Sigmoid colon (tissue), 7 donors: ENCODE results near the gene CCDC66. TPM values are rescaled to one million over a fixed set of nuclear protein-coding genes. Genes with fewer than 3 reads are reported as not detected.

Experiments used
- DNase-seq: peaks from one replicate; pipeline ENCODE4 v3.0.0-alpha.2; 2019
- H3K27ac ChIP-seq, 4 donors: fragments of 200-600 bp; sonication (generic); one replicate each; pipeline ENCODE4 v1.5.1; 2016 to 2019; ENCODE audit warnings: mild to moderate bottlenecking in 1 of 4
- H3K27me3 ChIP-seq, 3 donors: fragments of 200-600 bp; sonication (generic); one replicate each; pipeline ENCODE4 v1.5.1; 2019; ENCODE audit warnings: mild to moderate bottlenecking in 1 of 3
- H3K36me3 ChIP-seq, 4 donors: fragments of 200-600 bp; sonication (generic); one replicate each; pipeline ENCODE4 v1.5.1; 2016 to 2019
- H3K4me1 ChIP-seq, 4 donors: fragments of 200-600 bp; sonication (generic); one replicate each; pipeline ENCODE4 v1.5.1; 2017 to 2019
- H3K4me3 ChIP-seq, 4 donors: fragments of 200-600 bp; sonication (generic); one replicate each; pipeline ENCODE4 v1.5.1; 2017 to 2019; ENCODE audit warnings: mild to moderate bottlenecking in 2 of 4, moderate library complexity in 1 of 4
- H3K9me3 ChIP-seq, 4 donors: fragments of 200-600 bp in 3 of 4; sonication (generic) in 3 of 4; one replicate each; pipeline versions ENCODE4 v1.5.1 to v1.6.1; 2013 to 2019
- EP300 ChIP-seq, 4 donors: sonication (generic); formaldehyde crosslinking; IDR thresholded peaks; one replicate each; pipeline ENCODE4 v1.6.1; 2017; ENCODE audit warnings: antibody characterized with exemption in 4 of 4
- POLR2A ChIP-seq, 2 donors: fragments of 450-650 bp; IDR thresholded peaks; one replicate each; pipeline ENCODE4 v1.6.1; 2016; ENCODE audit warnings: antibody characterized with exemption in 2 of 2, mild to moderate bottlenecking in 2 of 2, moderate library complexity in 2 of 2
- POLR2AphosphoS5 ChIP-seq, 4 donors: sonication (generic); formaldehyde crosslinking; IDR thresholded peaks; one replicate each; pipeline ENCODE4 v1.6.1; 2017; ENCODE audit warnings: antibody characterized with exemption in 4 of 4
- WGBS, 2 donors: extraction: QIAGEN DNeasy Blood & Tissue Kit; methylation state at CpG; one replicate each; pipeline ENCODE4 v1.1.7; 2013; 5-methylcytosine and 5-hydroxymethylcytosine counted together
- intact Hi-C: fragments of 100-400 bp; cut with DNase I; formaldehyde crosslinking; loops from one replicate; pipeline ENCODE4 v1.15.1; 2023
- polyA plus RNA-seq, 3 donors: library from polyadenylated mRNA; stranded (reverse); fragments of 200-250 nt; gene quantifications; one replicate each; pipeline ENCODE4 v1.2.3, GENCODE V29; 2013
- total RNA-seq, 4 donors: library from RNA; depleted of rRNA; stranded (reverse); fragments of >200 nt; gene quantifications; one replicate each; pipeline ENCODE4 v1.1.0, GENCODE V29; 2016
- TF ChIP-seq, protein P1 (sequence below), 4 experiments: fragments of 450-650 bp in 3 of 4; fragments of 200-600 bp in 1 of 4; IDR thresholded peaks; one replicate each; pipeline ENCODE4 v1.5.1; 2016 to 2019; ENCODE audit warnings: antibody characterized with exemption in 4 of 4, mild to moderate bottlenecking in 3 of 4, moderate library complexity in 2 of 4
- donor health status: healthy with polysubstance abuse.
- donor health status: Bipolar disorder and iron deficiency.
- donor health status: healthy.

The CCDC66 gene
- total RNA-seq (10 to 100 TPM; 27.7 to 86.1 (median 30.5) TPM), polyA plus RNA-seq (1 to 10 TPM; 4.2 to 7.9 (median 4.2) TPM)

DNA sequence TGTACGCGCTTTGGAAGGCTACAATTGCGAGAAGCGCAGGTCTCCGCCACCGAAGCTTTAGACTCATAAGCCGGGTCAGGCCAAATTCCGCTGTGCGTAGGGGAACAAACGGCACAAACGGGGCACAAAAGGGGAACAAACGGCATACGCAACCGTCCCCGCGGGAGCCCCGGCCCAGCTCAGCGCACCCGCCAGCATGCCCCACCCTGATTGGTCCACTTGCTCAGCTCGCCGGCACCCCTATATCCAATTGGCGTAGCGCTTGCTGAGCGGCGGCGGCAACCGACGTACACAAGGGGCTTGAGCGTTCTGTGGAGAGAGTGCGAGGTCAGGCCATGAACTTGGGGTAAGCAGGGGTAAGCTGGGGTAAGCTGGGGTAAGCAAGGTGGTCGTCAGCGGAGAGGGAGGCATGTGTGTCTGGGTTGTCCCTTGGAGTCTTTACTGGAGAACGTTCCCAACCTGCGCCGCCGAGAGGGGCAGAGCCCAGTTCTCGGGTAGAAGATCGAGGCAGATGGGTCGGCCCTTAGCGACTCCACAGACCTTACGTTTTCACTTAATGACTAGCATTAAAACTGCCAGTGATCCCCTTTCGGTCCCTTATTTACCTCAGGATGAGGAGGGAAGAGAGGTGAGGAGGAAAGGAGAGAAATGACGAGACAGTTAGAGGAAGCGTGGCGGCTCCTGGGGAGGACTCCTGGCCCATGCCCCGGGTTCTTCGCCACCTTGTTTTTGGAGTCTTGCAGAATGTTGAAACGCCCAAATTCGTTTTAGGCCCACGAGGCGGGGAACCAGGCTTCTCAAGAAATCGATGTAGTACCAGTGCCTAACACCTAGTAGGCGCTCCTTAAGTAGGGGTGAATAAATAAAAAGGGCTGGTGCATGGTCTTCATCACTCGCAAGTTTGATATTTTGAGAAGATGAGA, at the start of gene CCDC66:
Gene CCDC66, plus strand, starts transcription at position 268 of the 923 bp plus-strand sequence. Its CDS starts 68 bp downstream, at position 336.
- peak; percentile 97 for DNase-seq
- peak; percentile 91 to 97 (median 94) for TF ChIP-seq POLR2AphosphoS5 (IDR thresholded peaks at IDR 0.05)
- TF ChIP-seq EP300 (IDR thresholded peaks at IDR 0.05), result no peak
- TF ChIP-seq, protein P1, sequence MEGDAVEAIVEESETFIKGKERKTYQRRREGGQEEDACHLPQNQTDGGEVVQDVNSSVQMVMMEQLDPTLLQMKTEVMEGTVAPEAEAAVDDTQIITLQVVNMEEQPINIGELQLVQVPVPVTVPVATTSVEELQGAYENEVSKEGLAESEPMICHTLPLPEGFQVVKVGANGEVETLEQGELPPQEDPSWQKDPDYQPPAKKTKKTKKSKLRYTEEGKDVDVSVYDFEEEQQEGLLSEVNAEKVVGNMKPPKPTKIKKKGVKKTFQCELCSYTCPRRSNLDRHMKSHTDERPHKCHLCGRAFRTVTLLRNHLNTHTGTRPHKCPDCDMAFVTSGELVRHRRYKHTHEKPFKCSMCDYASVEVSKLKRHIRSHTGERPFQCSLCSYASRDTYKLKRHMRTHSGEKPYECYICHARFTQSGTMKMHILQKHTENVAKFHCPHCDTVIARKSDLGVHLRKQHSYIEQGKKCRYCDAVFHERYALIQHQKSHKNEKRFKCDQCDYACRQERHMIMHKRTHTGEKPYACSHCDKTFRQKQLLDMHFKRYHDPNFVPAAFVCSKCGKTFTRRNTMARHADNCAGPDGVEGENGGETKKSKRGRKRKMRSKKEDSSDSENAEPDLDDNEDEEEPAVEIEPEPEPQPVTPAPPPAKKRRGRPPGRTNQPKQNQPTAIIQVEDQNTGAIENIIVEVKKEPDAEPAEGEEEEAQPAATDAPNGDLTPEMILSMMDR (IDR thresholded peaks at IDR 0.05), result peak in 3 of 4 experiments; percentile 54 to 70 (median 61)
- peak; percentile 90 to 91 for TF ChIP-seq POLR2A (IDR thresholded peaks at IDR 0.05)
- Histone ChIP-seq H3K36me3 (peaks cover 0 to 25% (median 2%) of the 10 kb centered on the region in 4 donors), H3K4me3 (peak within 1 kb of the TSS; percentile 64 to 79 (median 72)), H3K27me3 (no peaks in the 10 kb centered on the region), H3K4me1 (peaks cover 0 to 17% (median 15%) of the 10 kb centered on the region in 4 donors), H3K9me3 (no peaks in the 10 kb centered on the region), H3K27ac (peak within 1 kb of the TSS; percentile 84 to 95 (median 88))
- WGBS, 2 donors, result 0% methylated on average over 54 of the region's 54 CpGs
- intact Hi-C loops, result loop anchor here (2.0 kb wide), 1 partner anchor 670 kb away; the partner anchor contains the start of gene APPL1

DNA sequence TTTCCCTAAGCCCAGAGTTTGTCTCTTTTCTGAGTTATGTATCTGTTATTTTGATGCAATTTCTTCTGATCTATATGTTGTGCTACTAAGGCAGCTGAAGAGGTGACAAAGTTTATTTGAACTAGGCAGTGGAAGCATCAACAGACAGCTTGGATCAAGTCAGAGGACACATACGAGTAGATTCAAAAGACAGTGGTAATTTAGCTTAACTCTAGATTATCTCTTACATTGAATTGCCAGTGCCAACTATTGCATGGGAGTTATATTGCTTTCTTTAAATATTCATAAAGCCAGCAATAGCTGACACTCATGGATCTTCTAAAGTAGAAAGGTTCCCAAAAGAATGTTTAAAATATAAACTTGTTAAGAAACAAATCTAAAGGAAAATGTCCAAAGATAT, 37.3 kb upstream of the CCDC66 start:
- Histone ChIP-seq H3K27me3 (no peaks in the 10 kb centered on the region), H3K4me3 (no peak overlapping the region), H3K9me3 (no peaks in the 10 kb centered on the region), H3K36me3 (no peaks in the 10 kb centered on the region), H3K4me1 (no peaks in the 10 kb centered on the region), H3K27ac (no peak overlapping the region)
- TF ChIP-seq, protein P1 (IDR thresholded peaks at IDR 0.05), result no peak
- TF ChIP-seq EP300 (IDR thresholded peaks at IDR 0.05) (no peak), POLR2AphosphoS5 (IDR thresholded peaks at IDR 0.05) (no peak), POLR2A (IDR thresholded peaks at IDR 0.05) (no peak)
- DNase-seq, result no peak
- intact Hi-C loops, result no loop called here
- 42 to 67% methylated on average over 1 of the region's 1 CpG for WGBS, 2 donors

GRCh38 chr3:56522374-56522773, 34.6 kb upstream of the CCDC66 start:
- Histone ChIP-seq H3K27me3 (no peaks in the 10 kb centered on the region), H3K4me1 (no peaks in the 10 kb centered on the region), H3K9me3 (no peaks in the 10 kb centered on the region), H3K27ac (no peak overlapping the region), H3K4me3 (no peak overlapping the region), H3K36me3 (no peaks in the 10 kb centered on the region)
- intact Hi-C loops, result no loop called here
- WGBS, 2 donors, result 47 to 53% methylated on average over 7 of the region's 7 CpGs
- no peak for DNase-seq
- TF ChIP-seq POLR2AphosphoS5 (IDR thresholded peaks at IDR 0.05) (no peak), POLR2A (IDR thresholded peaks at IDR 0.05) (no peak)

DNA sequence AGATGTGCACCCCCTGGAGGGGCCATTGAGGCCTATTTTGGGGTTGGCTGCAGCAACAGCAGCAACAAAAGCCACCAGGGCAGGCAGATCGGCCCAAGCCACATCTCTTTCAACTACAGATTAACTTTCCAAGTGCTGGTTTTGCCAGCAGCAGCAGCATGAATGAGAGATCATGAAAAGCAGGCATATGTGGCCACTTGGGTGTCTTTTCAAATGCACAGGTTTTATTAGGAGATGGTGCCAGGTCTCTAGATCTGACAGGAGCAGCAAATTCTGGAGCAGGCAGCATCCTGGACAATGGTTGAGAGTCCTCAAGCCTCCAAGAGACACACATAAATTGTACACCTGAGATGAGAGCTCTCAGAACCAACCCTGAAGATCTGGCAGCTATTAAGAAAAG, 31.7 kb upstream of the CCDC66 start:
- DNase-seq, result no peak
- H3K4me3 ChIP-seq, result no peak overlapping the region
- H3K9me3 ChIP-seq, result no peaks in the 10 kb centered on the region
- TF ChIP-seq EP300 (IDR thresholded peaks at IDR 0.05) (no peak), POLR2AphosphoS5 (IDR thresholded peaks at IDR 0.05) (no peak), POLR2A (IDR thresholded peaks at IDR 0.05) (no peak)
- TF ChIP-seq, protein P1 (IDR thresholded peaks at IDR 0.05), result no peak
- H3K36me3 ChIP-seq, result no peaks in the 10 kb centered on the region
- H3K27me3 ChIP-seq, result no peaks in the 10 kb centered on the region
- intact Hi-C loops, result no loop called here
- no peak overlapping the region for H3K27ac ChIP-seq
- H3K4me1 ChIP-seq, result no peaks in the 10 kb centered on the region
- WGBS, 2 donors, result 73 to 79% methylated on average over 1 of the region's 1 CpG

DNA sequence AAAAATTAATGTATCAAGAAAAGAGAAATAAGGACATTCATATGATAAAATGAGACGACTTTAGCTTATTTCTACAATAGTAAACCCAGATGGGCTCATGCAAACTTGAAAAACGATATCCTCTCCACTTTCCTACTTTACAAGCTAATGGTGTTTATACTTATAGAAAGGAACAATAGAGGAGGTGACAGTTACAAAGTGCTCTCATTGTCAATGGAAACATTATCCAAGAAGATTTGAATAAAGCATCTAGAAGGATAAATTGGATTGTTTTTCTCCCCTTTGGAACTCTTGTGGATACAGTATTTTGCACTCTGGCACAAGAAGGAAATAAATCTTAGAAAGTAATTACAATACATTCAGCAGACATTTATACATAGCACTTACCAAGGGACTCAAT, 20.2 kb upstream of the CCDC66 start:
- TF ChIP-seq EP300 (IDR thresholded peaks at IDR 0.05) (no peak), POLR2A (IDR thresholded peaks at IDR 0.05) (no peak), POLR2AphosphoS5 (IDR thresholded peaks at IDR 0.05) (no peak)
- TF ChIP-seq, protein P1 (IDR thresholded peaks at IDR 0.05), result no peak
- intact Hi-C loops, result no loop called here
- 44 to 51% methylated on average over 2 of the region's 2 CpGs for WGBS, 2 donors
- Histone ChIP-seq H3K4me3 (no peak overlapping the region), H3K4me1 (no peaks in the 10 kb centered on the region), H3K27ac (no peak overlapping the region), H3K36me3 (no peaks in the 10 kb centered on the region), H3K9me3 (peaks cover 0 to 4% (median 0%) of the 10 kb centered on the region in 4 donors), H3K27me3 (no peaks in the 10 kb centered on the region)
- DNase-seq, result no peak
